MM.1S (cell line): Measurements from ENCODE around the gene PDRG1.

Source experiments
- DNase-seq: peaks from one replicate; pipeline ENCODE4 v3.0.0-alpha.2; 2015
- H2AFZ ChIP-seq: fragments of 300-600 bp; sonication (generic); 2 replicates; pipeline ENCODE4 v1.6.0; 2016; ENCODE audit warnings: antibody characterized with exemption, low read length
- H3F3A ChIP-seq: fragments of 300-600 bp; sonication (generic); 2 replicates; pipeline ENCODE4 v1.6.1; 2016; ENCODE audit warnings: mild to moderate bottlenecking, antibody characterized with exemption, low read length, moderate library complexity, mixed read lengths; ENCODE audit not compliant: insufficient read depth
- H3K27ac ChIP-seq: fragments of 300-600 bp; sonication (generic); 2 replicates; pipeline ENCODE4 v1.5.1; 2016; ENCODE audit warnings: mild to moderate bottlenecking, low read length
- H3K27me3 ChIP-seq: fragments of 300-600 bp; sonication (generic); replicated peaks from 2 replicates; pipeline ENCODE4 v1.6.0; 2016; ENCODE audit warnings: low read length; ENCODE audit not compliant: insufficient read depth
- H3K36me3 ChIP-seq: fragments of 300-600 bp; sonication (generic); replicated peaks from 2 replicates; pipeline ENCODE4 v1.6.1; 2016; ENCODE audit warnings: mild to moderate bottlenecking, low read length, mixed read lengths; ENCODE audit not compliant: insufficient read depth
- H3K4me1 ChIP-seq: fragments of 300-600 bp; sonication (generic); 2 replicates; pipeline ENCODE4 v1.6.1; 2016; ENCODE audit warnings: low read length, mixed read lengths
- H3K4me2 ChIP-seq: fragments of 300-600 bp; sonication (generic); 2 replicates; pipeline ENCODE4 v1.6.0; 2016; ENCODE audit warnings: low read depth, low read length
- H3K4me3 ChIP-seq: fragments of 300-600 bp; sonication (generic); 2 replicates; pipeline ENCODE4 v1.5.1; 2016; ENCODE audit warnings: low read length, mixed read lengths
- H3K79me2 ChIP-seq: fragments of 300-600 bp; sonication (generic); 2 replicates; pipeline ENCODE4 v1.6.1; 2016; ENCODE audit warnings: mixed run types, low read length, mixed read lengths
- H3K9ac ChIP-seq: fragments of 300-600 bp; sonication (generic); 2 replicates; pipeline ENCODE4 v1.6.1; 2016; ENCODE audit warnings: low read length, mixed read lengths
- H3K9me2 ChIP-seq: fragments of 300-600 bp; sonication (generic); replicated peaks from 2 replicates; pipeline ENCODE4 v1.6.1; 2016; ENCODE audit warnings: mild to moderate bottlenecking, low read length, mixed read lengths; ENCODE audit not compliant: insufficient read depth
- H3K9me3 ChIP-seq: fragments of 300-600 bp; sonication (generic); replicated peaks from 2 replicates; pipeline ENCODE4 v1.6.1; 2016; ENCODE audit warnings: mild to moderate bottlenecking, low read length, mixed read lengths; ENCODE audit not compliant: insufficient read depth
- H4K20me1 ChIP-seq: fragments of 300-600 bp; sonication (generic); 2 replicates; pipeline ENCODE4 v1.6.1; 2016; ENCODE audit warnings: mild to moderate bottlenecking, low read length, moderate library complexity, mixed read lengths; ENCODE audit not compliant: insufficient read depth
- CTCF ChIP-seq: fragments of 300-600 bp; sonication (generic); IDR thresholded peaks from 2 replicates; pipeline ENCODE4 v1.5.1; 2016; ENCODE audit warnings: antibody characterized with exemption, low read length, mixed read lengths
- EZH2 ChIP-seq: fragments of 300-600 bp; sonication (generic); optimal IDR thresholded peaks from 2 replicates; pipeline ENCODE3; 2017; ENCODE audit warnings: low read depth, mild to moderate bottlenecking, antibody characterized with exemption, low read length, mixed read lengths
- EZH2phosphoT487 ChIP-seq: fragments of 300-600 bp; sonication (generic); IDR thresholded peaks from 2 replicates; pipeline ENCODE4 v1.6.1; 2018; ENCODE audit warnings: antibody characterized with exemption, low read length

The PDRG1 gene

DNA sequence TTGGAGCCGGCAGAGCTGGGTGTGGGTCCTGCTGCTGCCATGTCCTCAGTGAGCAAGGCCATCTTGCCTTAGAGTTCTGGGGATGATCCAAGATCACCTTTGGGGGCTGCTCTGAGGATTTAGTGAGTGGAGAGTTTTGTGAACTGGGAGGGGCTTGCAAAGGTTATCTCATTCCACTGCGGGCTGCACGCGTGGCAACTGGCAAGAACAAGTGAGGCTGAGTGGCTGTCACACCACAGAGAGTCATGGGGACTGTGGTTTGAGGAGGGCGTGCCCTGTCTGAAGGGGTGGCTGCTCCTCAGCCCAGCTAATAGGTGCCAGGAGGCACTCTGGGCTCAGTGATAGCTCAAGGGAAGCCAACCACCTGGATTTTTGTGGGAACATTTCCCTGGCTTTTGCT lies 43.8 kb downstream of the PDRG1 start:
- H3K4me1 ChIP-seq = no peaks in the 10 kb centered on the region
- H3K79me2 ChIP-seq = no peaks in the 10 kb centered on the region
- H3K4me3 ChIP-seq = no peak overlapping the region
- no peak overlapping the region for H3K27ac ChIP-seq
- H3K9me3 ChIP-seq = no peaks in the 10 kb centered on the region
- H3K9me2 ChIP-seq = no peaks in the 10 kb centered on the region
- no peak overlapping the region for H3K4me2 ChIP-seq
- no peak for TF ChIP-seq CTCF
- TF ChIP-seq EZH2phosphoT487 = no peak
- no peak for TF ChIP-seq EZH2
- peaks cover 6% of the 10 kb centered on the region for H3K27me3 ChIP-seq
- DNase-seq = no peak
- no peak overlapping the region for H3K9ac ChIP-seq
- no peaks in the 10 kb centered on the region for H4K20me1 ChIP-seq
- H2AFZ ChIP-seq = no peak overlapping the region
- no peaks in the 10 kb centered on the region for H3K36me3 ChIP-seq
- no peaks in the 10 kb centered on the region for H3F3A ChIP-seq

GRCh38 chr20:31907046-31907445 lies 44.8 kb downstream of the PDRG1 start:
- Histone ChIP-seq H3K4me1 (no peaks in the 10 kb centered on the region), H3K9me2 (no peaks in the 10 kb centered on the region), H3K79me2 (no peaks in the 10 kb centered on the region), H3K9ac (no peak overlapping the region), H3K4me2 (no peak overlapping the region), H2AFZ (no peak overlapping the region), H4K20me1 (no peaks in the 10 kb centered on the region), H3K4me3 (no peak overlapping the region), H3K36me3 (no peaks in the 10 kb centered on the region), H3F3A (no peaks in the 10 kb centered on the region), H3K9me3 (no peaks in the 10 kb centered on the region), H3K27ac (no peak overlapping the region), H3K27me3 (peaks cover 9% of the 10 kb centered on the region; the same call in 1 of the 2 replicates)
- no peak for TF ChIP-seq CTCF
- TF ChIP-seq EZH2 = no peak
- no peak for TF ChIP-seq EZH2phosphoT487
- no peak for DNase-seq

GRCh38 chr20:31906001-31906400 lies 45.8 kb downstream of the PDRG1 start:
- Histone ChIP-seq H2AFZ (no peak overlapping the region), H3K4me3 (no peak overlapping the region), H3K9me3 (no peaks in the 10 kb centered on the region), H3K27ac (no peak overlapping the region), H4K20me1 (no peaks in the 10 kb centered on the region), H3K4me2 (no peak overlapping the region), H3F3A (no peaks in the 10 kb centered on the region), H3K79me2 (no peaks in the 10 kb centered on the region), H3K4me1 (no peaks in the 10 kb centered on the region), H3K36me3 (no peaks in the 10 kb centered on the region), H3K27me3 (peaks cover 17% of the 10 kb centered on the region), H3K9ac (no peak overlapping the region), H3K9me2 (no peaks in the 10 kb centered on the region)
- no peak for TF ChIP-seq EZH2phosphoT487
- TF ChIP-seq CTCF = no peak
- TF ChIP-seq EZH2 = no peak
- no peak for DNase-seq
